Upper lobe of left lung (tissue), 4 donors: Measurements from ENCODE around the gene PALLD.

ENCODE experiments used
- EP300 ChIP-seq, 4 donors: sonication (generic); formaldehyde crosslinking; IDR thresholded peaks; one replicate each; pipeline ENCODE4 v1.5.1; 2017; ENCODE audit warnings: antibody characterized with exemption in 4 of 4, control low read depth in 2 of 4
- POLR2A ChIP-seq, 4 donors: fragments of 450-650 bp; IDR thresholded peaks; one replicate each; pipeline ENCODE4 v1.5.1; 2016 to 2017; ENCODE audit warnings: antibody characterized with exemption in 4 of 4, mild to moderate bottlenecking in 2 of 4
- POLR2AphosphoS5 ChIP-seq, 2 donors: sonication (generic); formaldehyde crosslinking; IDR thresholded peaks; one replicate each; pipeline ENCODE4 v1.5.1; 2017; ENCODE audit warnings: antibody characterized with exemption in 2 of 2
- TF ChIP-seq, protein P1 (sequence below), 6 experiments: fragments of 450-650 bp in 4 of 6; fragments of 200-600 bp in 2 of 6; sonication (generic) in 2 of 6; IDR thresholded peaks; one replicate each; pipeline ENCODE4 v1.5.1; 2016 to 2019; ENCODE audit warnings: antibody characterized with exemption in 6 of 6

DNA sequence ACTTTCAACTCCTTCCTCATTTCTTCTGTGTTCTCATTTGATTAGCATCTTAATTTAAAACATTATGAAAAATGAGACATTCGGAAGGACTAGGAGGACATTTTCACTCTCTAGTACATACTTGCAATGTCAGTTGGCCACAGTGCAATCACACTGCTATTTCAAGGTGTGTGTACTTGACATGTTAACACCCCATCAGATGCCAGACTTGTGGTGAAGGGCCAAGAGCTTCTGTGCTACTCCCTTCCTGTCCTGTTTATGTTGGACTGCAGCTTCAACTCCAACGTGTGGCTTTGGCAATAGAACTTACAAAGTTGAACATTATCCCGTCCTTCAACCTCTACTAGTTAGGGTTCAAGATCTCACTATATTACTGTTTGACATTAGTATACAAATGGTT is 221.0 kb downstream of the PALLD start:
- TF ChIP-seq POLR2A (IDR thresholded peaks at IDR 0.05) (no peak), POLR2AphosphoS5 (IDR thresholded peaks at IDR 0.05) (no peak), EP300 (IDR thresholded peaks at IDR 0.05) (no peak)
- TF ChIP-seq, protein P1, sequence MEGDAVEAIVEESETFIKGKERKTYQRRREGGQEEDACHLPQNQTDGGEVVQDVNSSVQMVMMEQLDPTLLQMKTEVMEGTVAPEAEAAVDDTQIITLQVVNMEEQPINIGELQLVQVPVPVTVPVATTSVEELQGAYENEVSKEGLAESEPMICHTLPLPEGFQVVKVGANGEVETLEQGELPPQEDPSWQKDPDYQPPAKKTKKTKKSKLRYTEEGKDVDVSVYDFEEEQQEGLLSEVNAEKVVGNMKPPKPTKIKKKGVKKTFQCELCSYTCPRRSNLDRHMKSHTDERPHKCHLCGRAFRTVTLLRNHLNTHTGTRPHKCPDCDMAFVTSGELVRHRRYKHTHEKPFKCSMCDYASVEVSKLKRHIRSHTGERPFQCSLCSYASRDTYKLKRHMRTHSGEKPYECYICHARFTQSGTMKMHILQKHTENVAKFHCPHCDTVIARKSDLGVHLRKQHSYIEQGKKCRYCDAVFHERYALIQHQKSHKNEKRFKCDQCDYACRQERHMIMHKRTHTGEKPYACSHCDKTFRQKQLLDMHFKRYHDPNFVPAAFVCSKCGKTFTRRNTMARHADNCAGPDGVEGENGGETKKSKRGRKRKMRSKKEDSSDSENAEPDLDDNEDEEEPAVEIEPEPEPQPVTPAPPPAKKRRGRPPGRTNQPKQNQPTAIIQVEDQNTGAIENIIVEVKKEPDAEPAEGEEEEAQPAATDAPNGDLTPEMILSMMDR (IDR thresholded peaks at IDR 0.05) = no peak
